Testis (tissue), 3 donors: ENCODE measurements around the gene LGALS9. TPM values are rescaled to one million over a fixed set of nuclear protein-coding genes. Genes with fewer than 3 reads are reported as not detected.
"Not testable (repeated sequence)": the region's sequence is repeated elsewhere in the genome, so short reads cannot be mapped to it uniquely, and the experiment has no call there.

ENCODE experiments used
- DNase-seq: peaks from one replicate; pipeline ENCODE4 v3.0.0-alpha.2; 2019
- H3K27ac ChIP-seq, 2 donors: fragments of 200-600 bp; sonication (generic); one replicate each; pipeline ENCODE4 v1.5.1; 2019
- H3K27me3 ChIP-seq: fragments of 200-600 bp; sonication (generic); one replicate; pipeline ENCODE4 v1.5.1; 2019
- H3K36me3 ChIP-seq: fragments of 200-600 bp; sonication (generic); one replicate; pipeline ENCODE4 v1.5.1; 2017; ENCODE audit warnings: low read depth; ENCODE audit errors: missing control alignments
- H3K4me1 ChIP-seq: fragments of 200-600 bp; sonication (generic); one replicate; pipeline ENCODE4 v1.5.1; 2019
- H3K4me3 ChIP-seq, 2 donors: fragments of 200-600 bp; sonication (generic); one replicate each; pipeline ENCODE4 v1.5.1; 2017 to 2019
- H3K9me3 ChIP-seq: fragments of 200-600 bp; sonication (generic); one replicate; pipeline ENCODE4 v1.5.1; 2017
- CTCF ChIP-seq, 3 experiments: fragments of 450-650 bp in 2 of 3; fragments of 200-600 bp in 1 of 3; sonication (generic) in 1 of 3; IDR thresholded peaks; one replicate each; pipeline ENCODE4 v1.5.1; 2016 to 2019; ENCODE audit warnings: antibody characterized with exemption in 3 of 3, mild to moderate bottlenecking in 2 of 3, moderate library complexity in 1 of 3
- POLR2A ChIP-seq: fragments of 450-650 bp; IDR thresholded peaks from one replicate; pipeline ENCODE4 v1.6.1; 2017; ENCODE audit warnings: antibody characterized with exemption, mild to moderate bottlenecking, moderate library complexity
- WGBS, 2 donors: methylation state at CpG; one replicate each; pipeline ENCODE4 v1.1.5; 2018; 5-methylcytosine and 5-hydroxymethylcytosine counted together
- intact Hi-C: fragments of 100-400 bp; cut with DNase I; formaldehyde crosslinking; loops from one replicate; pipeline ENCODE4 v1.15.1; 2023; ENCODE audit warnings: low total_unique reads
- polyA plus RNA-seq: library from polyadenylated mRNA; stranded (reverse); fragments of 350-450 nt; fragmentation: Illumina TruSeq; extraction: RNeasy Lipid Tissue Mini Kit (QIAGEN cat#74804); gene quantifications from one replicate; pipeline ENCODE4 v1.2.3, GENCODE V29; 2014; ENCODE audit warnings: low read depth, low replicate concordance; ENCODE audit not compliant: insufficient read depth
- total RNA-seq, 2 donors: library from RNA; depleted of rRNA; stranded (reverse); fragments of >200 nt; gene quantifications; one replicate each; pipeline ENCODE4 v1.2.3, GENCODE V29; 2016

The LGALS9 gene
- total and polyA plus RNA-seq, 3 donors from 2014 or later = 7.2 to 27.5 (median 7.4) TPM

DNA sequence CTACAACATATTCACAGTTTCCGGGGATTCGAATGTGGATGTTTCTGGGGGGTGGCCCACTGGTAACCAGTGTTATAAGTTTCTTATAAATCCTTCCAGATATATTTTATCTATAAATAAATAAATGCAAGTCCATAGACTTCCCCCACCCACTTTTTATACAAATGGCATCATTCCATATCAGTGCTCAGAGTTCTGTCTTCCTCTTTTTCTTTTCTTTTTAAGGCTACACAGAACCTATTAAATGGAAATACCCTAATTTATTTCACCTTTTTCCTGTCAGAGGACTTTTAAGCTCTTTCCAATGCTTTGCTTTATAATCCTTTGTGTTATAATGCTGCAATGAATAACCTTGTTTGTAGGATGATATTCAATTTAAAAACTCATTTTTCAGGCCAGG, 3.8 kb downstream of the LGALS9 start:
- peaks cover 19% of the 10 kb centered on the region for H3K4me1 ChIP-seq
- WGBS, 2 donors = 90 to 97% methylated on average over 2 of the region's 2 CpGs

GRCh38 chr17:27635275-27635823, 4.4 kb downstream of the LGALS9 start:
- intact Hi-C loops = no loop called here

More for the DNA sequence above, 3.8 kb downstream of the LGALS9 start:
- Histone ChIP-seq H3K27ac (no peak overlapping the region), H3K27me3 (no peaks in the 10 kb centered on the region), H3K4me3 (no peak overlapping the region), H3K9me3 (no peaks in the 10 kb centered on the region), H3K36me3 (no peaks in the 10 kb centered on the region)
- no peak for TF ChIP-seq POLR2A
- TF ChIP-seq CTCF (IDR thresholded peaks at IDR 0.05) = no peak
- intact Hi-C loops = no loop called here
- no peak for DNase-seq

GRCh38 chr17:27636005-27636520, 5.1 kb downstream of the LGALS9 start:
- H3K27me3 ChIP-seq, H3K36me3 ChIP-seq, intact Hi-C loops, H3K27ac ChIP-seq, H3K4me3 ChIP-seq, H3K9me3 ChIP-seq, DNase-seq: not testable (repeated sequence)
- 75 to 87% methylated on average over 3 of the region's 3 CpGs for WGBS, 2 donors
- peaks cover 19% of the 10 kb centered on the region for H3K4me1 ChIP-seq

More at GRCh38 chr17:27635275-27635823, 4.4 kb downstream of the LGALS9 start:
- Histone ChIP-seq H3K4me3 (no peak overlapping the region), H3K27me3 (no peaks in the 10 kb centered on the region), H3K36me3 (no peaks in the 10 kb centered on the region), H3K9me3 (no peaks in the 10 kb centered on the region), H3K27ac (no peak overlapping the region), H3K4me1 (peaks cover 19% of the 10 kb centered on the region)
- TF ChIP-seq CTCF (IDR thresholded peaks at IDR 0.05) (no peak), POLR2A (no peak)
- peak; percentile 35 for DNase-seq
- WGBS, 2 donors = 83 to 84% methylated on average over 6 of the region's 6 CpGs

GRCh38 chr17:27637818-27638217, 6.8 kb downstream of the LGALS9 start:
- intact Hi-C loops, DNase-seq, H3K4me3 ChIP-seq, H3K27ac ChIP-seq, H3K36me3 ChIP-seq, H3K27me3 ChIP-seq, H3K9me3 ChIP-seq: not testable (repeated sequence)
- H3K4me1 ChIP-seq = peaks cover 13% of the 10 kb centered on the region
- WGBS, 2 donors = 93 to 100% methylated on average over 2 to 7 of the region's 7 CpGs

GRCh38 chr17:27638415-27638914, 7.5 kb downstream of the LGALS9 start:
- H3K4me3 ChIP-seq, H3K4me1 ChIP-seq, H3K27me3 ChIP-seq, H3K9me3 ChIP-seq, H3K36me3 ChIP-seq, H3K27ac ChIP-seq, intact Hi-C loops, DNase-seq: not testable (repeated sequence)
- WGBS, 2 donors = 92 to 96% methylated on average over 1 of the region's 5 CpGs

- 87% methylated on average over 4 of the region's 4 CpGs for WGBS, 2 donors
- Histone ChIP-seq H3K4me3 (no peak overlapping the region), H3K9me3 (no peaks in the 10 kb centered on the region), H3K4me1 (no peaks in the 10 kb centered on the region), H3K27me3 (no peaks in the 10 kb centered on the region), H3K27ac (no peak overlapping the region), H3K36me3 (no peaks in the 10 kb centered on the region)
- no peak for DNase-seq
- intact Hi-C loops = no loop called here
- TF ChIP-seq POLR2A = no peak
These were observed 9.8 kb downstream of the LGALS9 start for GRCh38 chr17:27640790-27641189.

GRCh38 chr17:27644586-27644985, 13.6 kb downstream of the LGALS9 start:
- Histone ChIP-seq H3K4me3 (no peak overlapping the region), H3K36me3 (no peaks in the 10 kb centered on the region), H3K27me3 (no peaks in the 10 kb centered on the region), H3K27ac (no peak overlapping the region), H3K4me1 (no peaks in the 10 kb centered on the region), H3K9me3 (no peaks in the 10 kb centered on the region)
- DNase-seq = no peak
- TF ChIP-seq CTCF (IDR thresholded peaks at IDR 0.05) (no peak), POLR2A (no peak)
- 60 to 80% methylated on average over 2 to 8 of the region's 9 CpGs for WGBS, 2 donors
- intact Hi-C loops = no loop called here

DNA sequence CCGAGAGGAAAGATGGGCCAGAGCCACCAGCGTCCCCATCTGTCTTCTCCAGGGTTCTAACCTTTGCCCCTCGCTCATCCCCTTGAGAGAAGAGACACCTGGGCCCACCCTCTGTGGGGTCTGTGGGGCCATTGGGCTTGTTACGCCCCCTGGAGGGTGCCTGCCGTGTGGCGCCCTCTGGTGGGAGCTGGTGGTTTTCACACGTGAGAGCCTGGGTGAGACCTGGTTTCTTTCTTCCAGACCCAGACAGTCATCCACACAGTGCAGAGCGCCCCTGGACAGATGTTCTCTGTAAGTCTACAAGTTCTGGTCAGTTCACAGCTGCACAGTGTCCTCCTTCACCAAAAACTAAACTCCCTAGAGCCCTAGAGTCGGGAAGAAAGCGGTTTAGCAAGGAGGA, 14.6 kb downstream of the LGALS9 start:
- H3K27ac ChIP-seq, intact Hi-C loops, H3K4me1 ChIP-seq, H3K36me3 ChIP-seq, DNase-seq, H3K4me3 ChIP-seq, H3K9me3 ChIP-seq, H3K27me3 ChIP-seq: not testable (repeated sequence)
- 92 to 96% methylated on average over 2 to 6 of the region's 10 CpGs for WGBS, 2 donors
